GM23338 (cell line): ENCODE data around the gene OR2A2. TPM values are rescaled to one million over a fixed set of nuclear protein-coding genes. Genes with fewer than 3 reads are reported as not detected.

ENCODE experiments used
- ATAC-seq: fragments of 200-7000 bp; cut with Tn5 transposase; 3 replicates; pipeline ENCODE4 v1.9.1; 2020
- DNase-seq: peaks from one replicate; pipeline ENCODE4 v3.0.0-alpha.2; 2015; ENCODE audit warnings: low spot score
- H2AFZ ChIP-seq: fragments of 200-600 bp; sonication (generic); 2 replicates; pipeline ENCODE4 v1.8.0; 2016; ENCODE audit warnings: antibody characterized with exemption, mild to moderate bottlenecking, moderate library complexity
- H3F3A ChIP-seq: fragments of 200-600 bp; sonication (generic); replicated peaks from 2 replicates; pipeline ENCODE4 v1.8.0; 2017; ENCODE audit warnings: antibody characterized with exemption, mixed run types, low read depth
- H3K27ac ChIP-seq: fragments of 200-600 bp; sonication (generic); 2 replicates; pipeline ENCODE4 v1.6.1; 2016; ENCODE audit warnings: low read depth
- H3K27me3 ChIP-seq: fragments of 200-600 bp; sonication (generic); 2 replicates; pipeline ENCODE4 v1.8.0; 2016; ENCODE audit warnings: mild to moderate bottlenecking, mixed run types, moderate library complexity; ENCODE audit not compliant: insufficient read depth
- H3K36me3 ChIP-seq: fragments of 200-600 bp; sonication (generic); 2 replicates; pipeline ENCODE4 v1.8.0; 2016; ENCODE audit warnings: mild to moderate bottlenecking; ENCODE audit not compliant: insufficient read depth
- H3K4me1 ChIP-seq: fragments of 200-600 bp; sonication (generic); 2 replicates; pipeline ENCODE4 v1.8.0; 2016; ENCODE audit warnings: mild to moderate bottlenecking, moderate library complexity; ENCODE audit not compliant: insufficient read depth
- H3K4me2 ChIP-seq: fragments of 200-600 bp; sonication (generic); 2 replicates; pipeline ENCODE4 v1.7.1; 2017; ENCODE audit warnings: mixed run types
- H3K4me3 ChIP-seq: fragments of 200-600 bp; sonication (generic); 2 replicates; pipeline ENCODE4 v1.6.1; 2016; ENCODE audit warnings: mixed run types
- H3K79me2 ChIP-seq: fragments of 200-600 bp; sonication (generic); replicated peaks from 2 replicates; pipeline ENCODE4 v1.8.0; 2017; ENCODE audit warnings: mild to moderate bottlenecking; ENCODE audit not compliant: insufficient read depth
- H3K9me2 ChIP-seq: fragments of 200-600 bp; sonication (generic); 2 replicates; pipeline ENCODE4 v1.8.0; 2017; ENCODE audit not compliant: insufficient read depth
- H4K20me1 ChIP-seq: fragments of 200-600 bp; sonication (generic); replicated peaks from 2 replicates; pipeline ENCODE4 v1.8.0; 2017; ENCODE audit warnings: mild to moderate bottlenecking; ENCODE audit not compliant: insufficient read depth
- H3K27ac Mint-ChIP-seq: 2 replicates; pipeline ENCODE4 v1.8.0; 2020; ENCODE audit warnings: inconsistent platforms, mild to moderate bottlenecking, moderate library complexity, mixed read lengths
- H3K27me3 Mint-ChIP-seq: 3 replicates; pipeline ENCODE4 v1.8.0; 2022; ENCODE audit warnings: low read depth, mild to moderate bottlenecking, moderate library complexity, mixed read lengths, inconsistent platforms; ENCODE audit not compliant: insufficient read depth, poor library complexity
- H3K36me3 Mint-ChIP-seq: 3 replicates; pipeline ENCODE4 v1.8.0; 2021; ENCODE audit warnings: low read depth, mild to moderate bottlenecking, inconsistent platforms, moderate library complexity, mixed read lengths
- H3K4me1 Mint-ChIP-seq: 3 replicates; pipeline ENCODE4 v1.8.0; 2020; ENCODE audit warnings: mild to moderate bottlenecking, inconsistent platforms, mixed read lengths
- H3K4me3 Mint-ChIP-seq: 3 replicates; pipeline ENCODE4 v1.8.0; 2021; ENCODE audit warnings: moderate library complexity, mild to moderate bottlenecking, inconsistent platforms, mixed read lengths
- H3K9me3 Mint-ChIP-seq: 3 replicates; pipeline ENCODE4 v1.8.0; 2020; ENCODE audit warnings: moderate library complexity, mild to moderate bottlenecking, inconsistent platforms, mixed read lengths
- CREB1 ChIP-seq: fragments of 250-450 bp; sonication (Bioruptor Pico); IDR thresholded peaks from 2 replicates; pipeline ENCODE4 v1.5.0; 2020; ENCODE audit warnings: low read depth, mild to moderate bottlenecking, moderate library complexity
- ETS1 ChIP-seq: IDR thresholded peaks from 2 replicates; pipeline ENCODE4 v1.6.1; 2016; ENCODE audit warnings: antibody characterized with exemption
- EZH2 ChIP-seq: fragments of 200-600 bp; sonication (generic); IDR thresholded peaks from one replicate; pipeline ENCODE4 v1.8.0; 2017; ENCODE audit warnings: antibody characterized with exemption, mild to moderate bottlenecking, low read depth; ENCODE audit not compliant: unreplicated experiment
- EZH2phosphoT487 ChIP-seq: fragments of 200-600 bp; sonication (generic); IDR thresholded peaks from one replicate; pipeline ENCODE4 v1.8.1; 2018; ENCODE audit warnings: antibody characterized with exemption; ENCODE audit not compliant: unreplicated experiment
- JUNB ChIP-seq: IDR thresholded peaks from one replicate; pipeline ENCODE4 v1.6.1; 2016; ENCODE audit warnings: antibody characterized with exemption; ENCODE audit not compliant: unreplicated experiment
- NANOG ChIP-seq: IDR thresholded peaks from 2 replicates; pipeline ENCODE4 v1.6.1; 2016; ENCODE audit warnings: antibody characterized with exemption, borderline replicate concordance
- POLR2AphosphoS5 ChIP-seq: IDR thresholded peaks from 2 replicates; pipeline ENCODE4 v1.6.1; 2016; ENCODE audit warnings: antibody characterized with exemption, low read depth
- STAT1 ChIP-seq: IDR thresholded peaks from one replicate; pipeline ENCODE4 v1.6.1; 2016; ENCODE audit warnings: antibody characterized with exemption; ENCODE audit not compliant: unreplicated experiment
- ZNF114 ChIP-seq: fragments of 250-450 bp; sonication (Bioruptor Pico); IDR thresholded peaks from 2 replicates; pipeline ENCODE4 v1.5.0; 2020; ENCODE audit warnings: mild to moderate bottlenecking, moderate library complexity
- ZNF331 ChIP-seq: fragments of 250-450 bp; sonication (Bioruptor Pico); IDR thresholded peaks from 2 replicates; pipeline ENCODE4 v1.5.0; 2020; ENCODE audit warnings: low read depth, mild to moderate bottlenecking, moderate library complexity
- ZNF462 ChIP-seq: fragments of 250-450 bp; sonication (Bioruptor Pico); IDR thresholded peaks from 2 replicates; pipeline ENCODE4 v1.5.0; 2020; ENCODE audit warnings: mild to moderate bottlenecking, moderate library complexity
- polyA plus RNA-seq: library from polyadenylated mRNA; unstranded; fragments of >200 nt; fragmentation: Nextera tagmentation; extraction: Ambion mirVana; gene quantifications from 2 replicates; pipeline ENCODE4 v1.2.1, GENCODE V29; 2016
- total RNA-seq: library from RNA; depleted of rRNA; stranded (reverse); fragments of >200 nt; shearing (Covaris generic); gene quantifications from 2 replicates; pipeline ENCODE4 v1.2.3, GENCODE V29; 2014
- TF ChIP-seq, protein P1 (sequence below): IDR thresholded peaks from one replicate; pipeline ENCODE4 v1.6.1; 2018; ENCODE audit warnings: antibody characterized with exemption; ENCODE audit not compliant: unreplicated experiment
- TF ChIP-seq, protein P2 (sequence below), 2 experiments: fragments of 200-600 bp in 1 of 2; sonication (generic) in 1 of 2; conservative IDR thresholded peaks; 2 replicates each; pipeline versions ENCODE4 v1.5.1 to v1.6.1; 2016 to 2017; ENCODE audit warnings: antibody characterized with exemption in 2 of 2, low read depth in 2 of 2, mild to moderate bottlenecking in 2 of 2, moderate library complexity in 1 of 2

Gene OR2A2
- total and polyA plus RNA-seq, 2 experiments from 2014 or later = not detected

GRCh38 chr7:144148224-144148827 lies 38.9 kb downstream of the OR2A2 start:
- DNase-seq = no peak
- H2AFZ ChIP-seq = no peak overlapping the region
- Mint-ChIP-seq H3K9me3 (peaks cover 51% of the 10 kb centered on the region), H3K36me3 (peaks cover 14% of the 10 kb centered on the region), H3K4me1 (no peaks in the 10 kb centered on the region), H3K27ac (no peak overlapping the region), H3K27me3 (no peaks in the 10 kb centered on the region), H3K4me3 (no peak overlapping the region)
- no peak overlapping the region for H3K27ac ChIP-seq
- H3F3A ChIP-seq = no peaks in the 10 kb centered on the region
- H3K36me3 ChIP-seq = no peaks in the 10 kb centered on the region
- H3K79me2 ChIP-seq = no peaks in the 10 kb centered on the region
- H3K9me2 ChIP-seq = no peaks in the 10 kb centered on the region; the same call in 1 of the 2 replicates
- no peaks in the 10 kb centered on the region for H3K27me3 ChIP-seq
- no peaks in the 10 kb centered on the region for H3K4me1 ChIP-seq
- no peak overlapping the region for H3K4me3 ChIP-seq
- no peak for ATAC-seq
- TF ChIP-seq JUNB (no peak), POLR2AphosphoS5 (no peak), CREB1 (CRISPR knock-in tag) (no peak), NANOG (no peak), ZNF462 (CRISPR knock-in tag) (no peak), EZH2phosphoT487 (no peak), EZH2 (no peak), ETS1 (no peak), ZNF331 (CRISPR knock-in tag) (no peak), ZNF114 (CRISPR knock-in tag) (no peak), STAT1 (no peak)
- TF ChIP-seq, protein P1, sequence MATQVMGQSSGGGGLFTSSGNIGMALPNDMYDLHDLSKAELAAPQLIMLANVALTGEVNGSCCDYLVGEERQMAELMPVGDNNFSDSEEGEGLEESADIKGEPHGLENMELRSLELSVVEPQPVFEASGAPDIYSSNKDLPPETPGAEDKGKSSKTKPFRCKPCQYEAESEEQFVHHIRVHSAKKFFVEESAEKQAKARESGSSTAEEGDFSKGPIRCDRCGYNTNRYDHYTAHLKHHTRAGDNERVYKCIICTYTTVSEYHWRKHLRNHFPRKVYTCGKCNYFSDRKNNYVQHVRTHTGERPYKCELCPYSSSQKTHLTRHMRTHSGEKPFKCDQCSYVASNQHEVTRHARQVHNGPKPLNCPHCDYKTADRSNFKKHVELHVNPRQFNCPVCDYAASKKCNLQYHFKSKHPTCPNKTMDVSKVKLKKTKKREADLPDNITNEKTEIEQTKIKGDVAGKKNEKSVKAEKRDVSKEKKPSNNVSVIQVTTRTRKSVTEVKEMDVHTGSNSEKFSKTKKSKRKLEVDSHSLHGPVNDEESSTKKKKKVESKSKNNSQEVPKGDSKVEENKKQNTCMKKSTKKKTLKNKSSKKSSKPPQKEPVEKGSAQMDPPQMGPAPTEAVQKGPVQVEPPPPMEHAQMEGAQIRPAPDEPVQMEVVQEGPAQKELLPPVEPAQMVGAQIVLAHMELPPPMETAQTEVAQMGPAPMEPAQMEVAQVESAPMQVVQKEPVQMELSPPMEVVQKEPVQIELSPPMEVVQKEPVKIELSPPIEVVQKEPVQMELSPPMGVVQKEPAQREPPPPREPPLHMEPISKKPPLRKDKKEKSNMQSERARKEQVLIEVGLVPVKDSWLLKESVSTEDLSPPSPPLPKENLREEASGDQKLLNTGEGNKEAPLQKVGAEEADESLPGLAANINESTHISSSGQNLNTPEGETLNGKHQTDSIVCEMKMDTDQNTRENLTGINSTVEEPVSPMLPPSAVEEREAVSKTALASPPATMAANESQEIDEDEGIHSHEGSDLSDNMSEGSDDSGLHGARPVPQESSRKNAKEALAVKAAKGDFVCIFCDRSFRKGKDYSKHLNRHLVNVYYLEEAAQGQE = no peak
- TF ChIP-seq, protein P2, sequence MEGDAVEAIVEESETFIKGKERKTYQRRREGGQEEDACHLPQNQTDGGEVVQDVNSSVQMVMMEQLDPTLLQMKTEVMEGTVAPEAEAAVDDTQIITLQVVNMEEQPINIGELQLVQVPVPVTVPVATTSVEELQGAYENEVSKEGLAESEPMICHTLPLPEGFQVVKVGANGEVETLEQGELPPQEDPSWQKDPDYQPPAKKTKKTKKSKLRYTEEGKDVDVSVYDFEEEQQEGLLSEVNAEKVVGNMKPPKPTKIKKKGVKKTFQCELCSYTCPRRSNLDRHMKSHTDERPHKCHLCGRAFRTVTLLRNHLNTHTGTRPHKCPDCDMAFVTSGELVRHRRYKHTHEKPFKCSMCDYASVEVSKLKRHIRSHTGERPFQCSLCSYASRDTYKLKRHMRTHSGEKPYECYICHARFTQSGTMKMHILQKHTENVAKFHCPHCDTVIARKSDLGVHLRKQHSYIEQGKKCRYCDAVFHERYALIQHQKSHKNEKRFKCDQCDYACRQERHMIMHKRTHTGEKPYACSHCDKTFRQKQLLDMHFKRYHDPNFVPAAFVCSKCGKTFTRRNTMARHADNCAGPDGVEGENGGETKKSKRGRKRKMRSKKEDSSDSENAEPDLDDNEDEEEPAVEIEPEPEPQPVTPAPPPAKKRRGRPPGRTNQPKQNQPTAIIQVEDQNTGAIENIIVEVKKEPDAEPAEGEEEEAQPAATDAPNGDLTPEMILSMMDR (conservative IDR thresholded peaks at IDR 0.05; ENCODE audit: low read depth in 2 of 2) = no peak
- no peaks in the 10 kb centered on the region for H4K20me1 ChIP-seq
- no peak overlapping the region for H3K4me2 ChIP-seq
